ENCODE data around the gene XRCC6. TPM values are rescaled to one million over a fixed set of nuclear protein-coding genes. Genes with fewer than 3 reads are reported as not detected.

XRCC6 gene
- polyA plus RNA-seq, 3 donors: 58.6 to 286 (median 267) TPM

- Histone ChIP-seq H3K4me2 (replicated peaks; ENCODE audit: extremely low read depth, low read length, poor library complexity, severe bottlenecking) (no peak overlapping the region), H3K36me3 (replicated peaks in 1 of 2; ENCODE audit: control insufficient read depth in 1 of 2, insufficient read depth in 2 of 2, low read length in 2 of 2) (peaks cover 25 to 31% of the 10 kb centered on the region in 2 donors), H3K9ac (ENCODE audit: insufficient read depth, low read length, poor library complexity, severe bottlenecking) (no peak overlapping the region), H3K9me3 (replicated peaks in 1 of 2; ENCODE audit: control insufficient read depth in 1 of 2, insufficient read depth in 1 of 2, low read length in 2 of 2) (no peaks in the 10 kb centered on the region), H3K4me1 (ENCODE audit: control insufficient read depth in 1 of 2, insufficient read depth in 2 of 2, low read length in 2 of 2) (no peaks in the 10 kb centered on the region), H4K20me1 (ENCODE audit: insufficient read depth, low read length) (no peaks in the 10 kb centered on the region), H3K27ac (ENCODE audit: low read depth in 1 of 2, low read length in 2 of 2) (no peak overlapping the region), H3K79me2 (ENCODE audit: insufficient read depth, low read length) (no peaks in the 10 kb centered on the region), H2AFZ (ENCODE audit: insufficient read depth, low read depth, low read length, poor library complexity, severe bottlenecking) (no peak overlapping the region), H3K27me3 (ENCODE audit: control insufficient read depth in 2 of 2, insufficient read depth in 2 of 2, low read length in 2 of 2) (no peaks in the 10 kb centered on the region), H3K4me3 (replicated peaks in 1 of 3; ENCODE audit: low read depth in 2 of 3, low read length in 3 of 3) (no peak overlapping the region)
- intact Hi-C loops (cut with micrococcal nuclease): no loop called here
- Mint-ChIP-seq H3K4me3 (no peak overlapping the region), H3K4me1 (no peaks in the 10 kb centered on the region), H3K27ac (no peak overlapping the region), H3K9me3 (peaks cover 0 to 1% (median 0%) of the 10 kb centered on the region in 7 donors), H3K36me3 (peaks cover 23 to 31% of the 10 kb centered on the region in 2 donors), H3K27me3 (ENCODE audit: low read depth in 3 of 3) (peaks cover 1 to 4% (median 3%) of the 10 kb centered on the region in 3 donors)
- 98% methylated on average over 9 of the region's 11 CpGs for WGBS (ENCODE audit: insufficient coverage)
- DNase-seq: no peak
- TF ChIP-seq, protein P1, sequence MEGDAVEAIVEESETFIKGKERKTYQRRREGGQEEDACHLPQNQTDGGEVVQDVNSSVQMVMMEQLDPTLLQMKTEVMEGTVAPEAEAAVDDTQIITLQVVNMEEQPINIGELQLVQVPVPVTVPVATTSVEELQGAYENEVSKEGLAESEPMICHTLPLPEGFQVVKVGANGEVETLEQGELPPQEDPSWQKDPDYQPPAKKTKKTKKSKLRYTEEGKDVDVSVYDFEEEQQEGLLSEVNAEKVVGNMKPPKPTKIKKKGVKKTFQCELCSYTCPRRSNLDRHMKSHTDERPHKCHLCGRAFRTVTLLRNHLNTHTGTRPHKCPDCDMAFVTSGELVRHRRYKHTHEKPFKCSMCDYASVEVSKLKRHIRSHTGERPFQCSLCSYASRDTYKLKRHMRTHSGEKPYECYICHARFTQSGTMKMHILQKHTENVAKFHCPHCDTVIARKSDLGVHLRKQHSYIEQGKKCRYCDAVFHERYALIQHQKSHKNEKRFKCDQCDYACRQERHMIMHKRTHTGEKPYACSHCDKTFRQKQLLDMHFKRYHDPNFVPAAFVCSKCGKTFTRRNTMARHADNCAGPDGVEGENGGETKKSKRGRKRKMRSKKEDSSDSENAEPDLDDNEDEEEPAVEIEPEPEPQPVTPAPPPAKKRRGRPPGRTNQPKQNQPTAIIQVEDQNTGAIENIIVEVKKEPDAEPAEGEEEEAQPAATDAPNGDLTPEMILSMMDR (IDR thresholded peaks at IDR 0.05): no peak
Measured at GRCh38 chr22:41573677-41574076, 47.4 kb upstream of the XRCC6 start.

- H3K36me3 Mint-ChIP-seq: peaks cover 31 to 43% of the 10 kb centered on the region in 2 donors
Measured at GRCh38 chr22:41574847-41575381, 46.2 kb upstream of the XRCC6 start.

More at GRCh38 chr22:41574847-41575381, 46.2 kb upstream of the XRCC6 start:
- peaks cover 38 to 43% of the 10 kb centered on the region in 2 donors for H3K36me3 ChIP-seq (replicated peaks in 1 of 2; ENCODE audit: control insufficient read depth in 1 of 2, insufficient read depth in 2 of 2, low read length in 2 of 2)
- H4K20me1 ChIP-seq (ENCODE audit: insufficient read depth, low read length): no peaks in the 10 kb centered on the region
- no peak overlapping the region for H3K4me2 ChIP-seq (replicated peaks; ENCODE audit: extremely low read depth, low read length, poor library complexity, severe bottlenecking)
- H3K9me3 ChIP-seq (replicated peaks in 1 of 2; ENCODE audit: control insufficient read depth in 1 of 2, insufficient read depth in 1 of 2, low read length in 2 of 2): no peaks in the 10 kb centered on the region
- H3K27me3 ChIP-seq (ENCODE audit: control insufficient read depth in 2 of 2, insufficient read depth in 2 of 2, low read length in 2 of 2): no peaks in the 10 kb centered on the region
- intact Hi-C loops (cut with micrococcal nuclease): no loop called here
- no peak overlapping the region for H3K27ac ChIP-seq (ENCODE audit: low read depth in 1 of 2, low read length in 2 of 2)
- H3K4me1 ChIP-seq (ENCODE audit: control insufficient read depth in 1 of 2, insufficient read depth in 2 of 2, low read length in 2 of 2): no peaks in the 10 kb centered on the region
- H3K4me3 ChIP-seq (replicated peaks in 1 of 3; ENCODE audit: low read depth in 2 of 3, low read length in 3 of 3): no peak overlapping the region
- no peak for DNase-seq
- Mint-ChIP-seq H3K9me3 (peaks cover 0 to 1% (median 0%) of the 10 kb centered on the region in 7 donors), H3K4me3 (no peak overlapping the region), H3K4me1 (no peaks in the 10 kb centered on the region), H3K27me3 (ENCODE audit: low read depth in 3 of 3) (peaks cover 0 to 4% (median 3%) of the 10 kb centered on the region in 3 donors), H3K27ac (peak overlapping the region in 1 of 7 donors; percentile 76)
- TF ChIP-seq, protein P1 (IDR thresholded peaks at IDR 0.05): no peak
- WGBS (ENCODE audit: insufficient coverage): 94% methylated on average over 22 of the region's 26 CpGs
- H3K79me2 ChIP-seq (ENCODE audit: insufficient read depth, low read length): no peaks in the 10 kb centered on the region
- H2AFZ ChIP-seq (ENCODE audit: insufficient read depth, low read depth, low read length, poor library complexity, severe bottlenecking): no peak overlapping the region
- no peak overlapping the region for H3K9ac ChIP-seq (ENCODE audit: insufficient read depth, low read length, poor library complexity, severe bottlenecking)
